ENCODE measurements around the gene FBLN5. TPM values are rescaled to one million over a fixed set of nuclear protein-coding genes. Genes with fewer than 3 reads are reported as not detected.

Gene FBLN5
- total and polyA plus RNA-seq, 2 of the 4 experiments (the other 2 are of a cell fraction), result 10.6 to 76.4 TPM

DNA sequence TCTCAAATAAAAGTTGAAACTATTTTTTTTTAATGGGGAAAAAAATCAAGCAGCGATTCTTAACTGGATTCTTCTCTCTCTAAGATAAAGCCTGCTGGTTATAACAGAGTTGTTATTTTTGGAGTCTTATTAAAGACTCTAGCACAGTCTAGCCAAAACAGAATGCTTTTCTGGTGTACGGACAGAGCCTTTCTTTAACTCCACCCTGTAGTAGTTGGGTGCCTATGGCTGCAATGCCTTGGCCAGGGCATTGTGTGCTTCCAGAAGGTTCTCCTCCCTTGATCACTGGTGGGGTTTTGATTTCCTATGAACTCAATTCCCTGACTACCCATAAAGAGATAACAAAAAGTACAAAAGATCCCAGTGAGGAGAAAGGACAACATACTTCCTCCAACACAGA lies 44.4 kb downstream of the FBLN5 start:
- Histone ChIP-seq H3K9ac (ENCODE audit: low read depth, low read length) (no peak overlapping the region), H3K4ac (ENCODE audit: low read depth, low read length) (no peak overlapping the region), H4K91ac (ENCODE audit: insufficient read depth, low read depth, low read length) (no peak overlapping the region), H2BK5ac (ENCODE audit: low read depth, low read length, poor library complexity, severe bottlenecking) (no peak overlapping the region), H2BK15ac (ENCODE audit: low read depth, low read length) (no peak overlapping the region), H4K5ac (ENCODE audit: low read depth, low read length) (no peak overlapping the region), H3K4me1 (ENCODE audit: control insufficient read depth, insufficient read depth, low read length) (peaks cover 1% of the 10 kb centered on the region; the same call in 1 of the 2 replicates), H3K9me3 (ENCODE audit: control insufficient read depth, insufficient read depth, low read length) (no peaks in the 10 kb centered on the region; the same call in 1 of the 2 replicates), H2BK20ac (ENCODE audit: low read depth, low read length) (no peak overlapping the region), H3K18ac (ENCODE audit: low read depth, low read length) (no peak overlapping the region), H2AK5ac (ENCODE audit: low read depth, low read length) (no peak overlapping the region), H3K79me1 (ENCODE audit: low read depth in 1 of 2, low read length in 2 of 2) (peaks cover 8 to 49% of the 10 kb centered on the region in 2 experiments), H3K27ac (ENCODE audit: insufficient read depth, low read length) (no peak overlapping the region), H4K20me1 (ENCODE audit: insufficient read depth, low read length) (peaks cover 42% of the 10 kb centered on the region; the same call in 1 of the 2 replicates), H3K27me3 (ENCODE audit: control insufficient read depth, insufficient read depth, low read length) (no peaks in the 10 kb centered on the region), H3K14ac (replicated peaks; ENCODE audit: low read depth, low read length) (no peak overlapping the region), H2BK120ac (ENCODE audit: low read depth, low read length) (no peak overlapping the region), H4K8ac (ENCODE audit: low read depth in 2 of 2, low read length in 2 of 2) (no peak overlapping the region), H3K4me3 (ENCODE audit: insufficient read depth, low read depth, low read length) (no peak overlapping the region), H3K9me1 (ENCODE audit: insufficient read depth, low read length) (peaks cover 19% of the 10 kb centered on the region; the same call in 1 of the 2 replicates), H3K4me2 (ENCODE audit: low read depth, low read length) (no peak overlapping the region), H2AFZ (replicated peaks; ENCODE audit: low read length, poor library complexity) (no peak overlapping the region), H3K56ac (ENCODE audit: extremely low read depth, insufficient read depth, low read length) (no peak overlapping the region), H2AK9ac (replicated peaks; ENCODE audit: low read depth, low read length, poor library complexity) (no peak overlapping the region), H3K23ac (ENCODE audit: low read depth, low read length) (no peak overlapping the region), H3K36me3 (ENCODE audit: control insufficient read depth, insufficient read depth, low read length) (peaks cover 9% of the 10 kb centered on the region; the same call in 1 of the 2 replicates)
- CTCF ChIA-PET, result no interaction called here
- ATAC-seq (ENCODE audit: low read depth), result no peak
- no CpG with 5 or more reads among the region's 2 CpGs for WGBS, 2 experiments (ENCODE audit: extremely low coverage in 2 of 2, insufficient read length in 1 of 2)
- POLR2A ChIA-PET (ENCODE audit: unreplicated experiment), result no interaction called here
- dilution Hi-C loops (cut with HindIII; ENCODE audit: low sequenced_read_pairs, unreplicated experiment) (no loop called here), in situ Hi-C loops (cut with MboI; ENCODE audit: low sequenced_read_pairs) (no loop called here), intact Hi-C loops (cut with micrococcal nuclease) (no loop called here)
- no TSS peak for BruUV-seq (replicated peaks)
- TF ChIP-seq, protein P1, sequence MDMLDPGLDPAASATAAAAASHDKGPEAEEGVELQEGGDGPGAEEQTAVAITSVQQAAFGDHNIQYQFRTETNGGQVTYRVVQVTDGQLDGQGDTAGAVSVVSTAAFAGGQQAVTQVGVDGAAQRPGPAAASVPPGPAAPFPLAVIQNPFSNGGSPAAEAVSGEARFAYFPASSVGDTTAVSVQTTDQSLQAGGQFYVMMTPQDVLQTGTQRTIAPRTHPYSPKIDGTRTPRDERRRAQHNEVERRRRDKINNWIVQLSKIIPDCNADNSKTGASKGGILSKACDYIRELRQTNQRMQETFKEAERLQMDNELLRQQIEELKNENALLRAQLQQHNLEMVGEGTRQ (IDR thresholded peaks at IDR 0.05; ENCODE audit: low read depth, low read length), result no peak
- TF ChIP-seq CEBPB (IDR thresholded peaks at IDR 0.05; ENCODE audit: low read depth, low read length) (no peak), RFX5 (IDR thresholded peaks at IDR 0.05; ENCODE audit: low read depth, low read length) (no peak), POLR2A (IDR thresholded peaks at IDR 0.05; ENCODE audit: low read depth, low read length) (no peak), MXI1 (IDR thresholded peaks at IDR 0.05; ENCODE audit: borderline replicate concordance, low read depth, low read length) (no peak), BHLHE40 (IDR thresholded peaks at IDR 0.05; ENCODE audit: low read depth, low read length) (no peak), FOS (IDR thresholded peaks at IDR 0.05; ENCODE audit: low read depth, low read length) (no peak), NFE2L2 (IDR thresholded peaks at IDR 0.05; ENCODE audit: low read depth, low read length) (no peak), MAFK (IDR thresholded peaks at IDR 0.05; ENCODE audit: low read depth, low read length) (no peak), RCOR1 (IDR thresholded peaks at IDR 0.05; ENCODE audit: insufficient replicate concordance, low read length) (no peak)
- TF ChIP-seq, protein P2, sequence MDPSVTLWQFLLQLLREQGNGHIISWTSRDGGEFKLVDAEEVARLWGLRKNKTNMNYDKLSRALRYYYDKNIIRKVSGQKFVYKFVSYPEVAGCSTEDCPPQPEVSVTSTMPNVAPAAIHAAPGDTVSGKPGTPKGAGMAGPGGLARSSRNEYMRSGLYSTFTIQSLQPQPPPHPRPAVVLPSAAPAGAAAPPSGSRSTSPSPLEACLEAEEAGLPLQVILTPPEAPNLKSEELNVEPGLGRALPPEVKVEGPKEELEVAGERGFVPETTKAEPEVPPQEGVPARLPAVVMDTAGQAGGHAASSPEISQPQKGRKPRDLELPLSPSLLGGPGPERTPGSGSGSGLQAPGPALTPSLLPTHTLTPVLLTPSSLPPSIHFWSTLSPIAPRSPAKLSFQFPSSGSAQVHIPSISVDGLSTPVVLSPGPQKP (IDR thresholded peaks at IDR 0.05; ENCODE audit: borderline replicate concordance, low read depth, low read length), result no peak
- no peak for DNase-seq

All from IMR-90 (cell line).